ENCODE results near the gene PRKN. TPM values are rescaled to one million over a fixed set of nuclear protein-coding genes. Genes with fewer than 3 reads are reported as not detected.

The PRKN gene
- total and polyA plus RNA-seq, 2 donors (not counting 1 experiment from before 2014, with no cell fraction given), result 0.43 to 4.6 TPM

DNA sequence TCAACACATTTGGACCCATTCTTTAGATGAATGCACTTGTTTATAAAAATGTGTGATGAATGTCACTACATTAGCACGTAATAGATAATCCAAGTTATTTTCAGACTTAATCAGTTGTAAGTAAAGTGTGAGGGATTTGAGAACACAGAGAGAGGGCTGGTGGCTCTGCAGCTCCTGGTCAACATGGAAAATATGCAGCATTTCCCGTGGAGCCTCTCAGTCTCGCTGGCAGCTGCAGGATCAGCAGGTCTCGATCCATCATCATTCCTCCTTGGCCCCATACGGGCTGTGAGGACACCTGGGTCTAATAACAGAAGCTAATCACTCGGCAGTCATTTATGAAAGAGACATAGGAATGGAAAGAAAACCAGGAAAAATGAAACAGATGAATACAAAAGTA, 390.2 kb downstream of the PRKN start:
- H4K20me1 ChIP-seq (ENCODE audit: control insufficient read depth, extremely low read depth, insufficient read depth, low read length), result no peaks in the 10 kb centered on the region
- H3K36me3 ChIP-seq (ENCODE audit: control insufficient read depth, insufficient read depth, low read length), result no peaks in the 10 kb centered on the region
- no peak for DNase-seq (ENCODE audit: low read depth in 2 of 2)
- H3K9ac ChIP-seq (ENCODE audit: insufficient read depth, low read length), result no peak overlapping the region
- no peaks in the 10 kb centered on the region for H3K27me3 ChIP-seq (ENCODE audit: control insufficient read depth, insufficient read depth, low read length)
- no peak for TF ChIP-seq EZH2 (IDR thresholded peaks at IDR 0.05; ENCODE audit: low read length, missing control alignments)
- TF ChIP-seq, protein P1, sequence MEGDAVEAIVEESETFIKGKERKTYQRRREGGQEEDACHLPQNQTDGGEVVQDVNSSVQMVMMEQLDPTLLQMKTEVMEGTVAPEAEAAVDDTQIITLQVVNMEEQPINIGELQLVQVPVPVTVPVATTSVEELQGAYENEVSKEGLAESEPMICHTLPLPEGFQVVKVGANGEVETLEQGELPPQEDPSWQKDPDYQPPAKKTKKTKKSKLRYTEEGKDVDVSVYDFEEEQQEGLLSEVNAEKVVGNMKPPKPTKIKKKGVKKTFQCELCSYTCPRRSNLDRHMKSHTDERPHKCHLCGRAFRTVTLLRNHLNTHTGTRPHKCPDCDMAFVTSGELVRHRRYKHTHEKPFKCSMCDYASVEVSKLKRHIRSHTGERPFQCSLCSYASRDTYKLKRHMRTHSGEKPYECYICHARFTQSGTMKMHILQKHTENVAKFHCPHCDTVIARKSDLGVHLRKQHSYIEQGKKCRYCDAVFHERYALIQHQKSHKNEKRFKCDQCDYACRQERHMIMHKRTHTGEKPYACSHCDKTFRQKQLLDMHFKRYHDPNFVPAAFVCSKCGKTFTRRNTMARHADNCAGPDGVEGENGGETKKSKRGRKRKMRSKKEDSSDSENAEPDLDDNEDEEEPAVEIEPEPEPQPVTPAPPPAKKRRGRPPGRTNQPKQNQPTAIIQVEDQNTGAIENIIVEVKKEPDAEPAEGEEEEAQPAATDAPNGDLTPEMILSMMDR (conservative IDR thresholded peaks at IDR 0.05 in 1 of 2, IDR thresholded peaks at IDR 0.05 in 1 of 2; ENCODE audit: low read depth in 1 of 2, low read length in 2 of 2), result no peak
- no peak overlapping the region for H2AFZ ChIP-seq (ENCODE audit: low read length)
- no peaks in the 10 kb centered on the region for H3K9me3 ChIP-seq (ENCODE audit: control insufficient read depth, insufficient read depth, low read depth, low read length)
- no peak overlapping the region for H3K27ac ChIP-seq (ENCODE audit: insufficient read depth, low read length)
- no peaks in the 10 kb centered on the region for H3K79me2 ChIP-seq (ENCODE audit: control insufficient read depth, insufficient read depth, low read length)
- no peaks in the 10 kb centered on the region for H3K4me1 ChIP-seq (ENCODE audit: control insufficient read depth, extremely low read depth, insufficient read depth, low read length)
- no peak overlapping the region for H3K4me2 ChIP-seq (ENCODE audit: extremely low read depth, insufficient read depth, low read length)
- no peak overlapping the region for H3K4me3 ChIP-seq (replicated peaks in 1 of 4; ENCODE audit: control extremely low read depth in 1 of 4, insufficient read depth in 1 of 4, low read depth in 3 of 4, low read length in 4 of 4)

DNA sequence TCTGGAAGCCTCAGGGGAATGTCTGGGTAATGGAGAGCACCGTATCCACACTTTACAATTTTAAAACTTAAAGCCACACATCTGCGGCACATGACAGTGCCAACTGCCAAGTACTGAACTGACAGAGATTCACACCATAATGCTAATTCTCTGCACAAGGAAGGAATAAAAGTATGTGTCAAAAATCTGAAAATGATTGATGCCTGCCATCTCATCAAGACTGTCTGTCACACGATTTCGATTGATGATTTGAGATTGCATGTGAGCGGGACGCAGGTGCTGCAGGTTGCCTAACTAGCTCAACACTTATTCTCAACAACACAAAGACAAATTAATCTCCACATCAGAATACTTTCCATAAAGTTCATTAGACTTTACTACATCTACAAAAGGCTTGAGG, 391.2 kb downstream of the PRKN start:
- H3K4me1 ChIP-seq (ENCODE audit: control insufficient read depth, extremely low read depth, insufficient read depth, low read length), result no peaks in the 10 kb centered on the region
- H3K36me3 ChIP-seq (ENCODE audit: control insufficient read depth, insufficient read depth, low read length), result no peaks in the 10 kb centered on the region
- no peak overlapping the region for H3K27ac ChIP-seq (ENCODE audit: insufficient read depth, low read length)
- H3K79me2 ChIP-seq (ENCODE audit: control insufficient read depth, insufficient read depth, low read length), result no peaks in the 10 kb centered on the region
- no peaks in the 10 kb centered on the region for H3K9me3 ChIP-seq (ENCODE audit: control insufficient read depth, insufficient read depth, low read depth, low read length)
- H3K9ac ChIP-seq (ENCODE audit: insufficient read depth, low read length), result no peak overlapping the region
- no peak overlapping the region for H2AFZ ChIP-seq (ENCODE audit: low read length)
- TF ChIP-seq, protein P1 (conservative IDR thresholded peaks at IDR 0.05 in 1 of 2, IDR thresholded peaks at IDR 0.05 in 1 of 2; ENCODE audit: low read depth in 1 of 2, low read length in 2 of 2), result no peak
- no peak for TF ChIP-seq EZH2 (IDR thresholded peaks at IDR 0.05; ENCODE audit: low read length, missing control alignments)
- H3K27me3 ChIP-seq (ENCODE audit: control insufficient read depth, insufficient read depth, low read length), result no peaks in the 10 kb centered on the region
- H4K20me1 ChIP-seq (ENCODE audit: control insufficient read depth, extremely low read depth, insufficient read depth, low read length), result no peaks in the 10 kb centered on the region
- H3K4me3 ChIP-seq (replicated peaks in 1 of 4; ENCODE audit: control extremely low read depth in 1 of 4, insufficient read depth in 1 of 4, low read depth in 3 of 4, low read length in 4 of 4), result no peak overlapping the region
- no peak overlapping the region for H3K4me2 ChIP-seq (ENCODE audit: extremely low read depth, insufficient read depth, low read length)
- DNase-seq (ENCODE audit: low read depth in 2 of 2), result no peak

DNA sequence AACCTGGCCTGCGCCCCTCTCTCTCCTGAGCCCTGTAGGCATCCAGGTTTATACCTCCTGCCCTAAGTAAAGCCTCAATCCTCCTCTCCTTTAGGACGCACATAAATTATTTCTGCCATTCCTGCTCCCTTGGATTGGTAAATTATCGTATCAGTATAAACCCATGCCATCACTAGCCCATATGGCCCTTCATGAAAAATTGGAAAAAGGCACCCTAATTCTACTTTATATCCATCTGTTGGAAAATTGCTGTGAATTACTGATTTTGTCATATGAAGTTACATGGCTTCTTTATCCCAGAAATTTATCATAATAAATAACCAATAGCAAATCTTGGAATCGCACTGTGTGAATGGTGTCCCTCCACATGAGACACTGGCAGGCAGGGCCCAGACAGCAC, 395.2 kb downstream of the PRKN start:
- H3K27ac ChIP-seq (ENCODE audit: insufficient read depth, low read length), result no peak overlapping the region
- no peaks in the 10 kb centered on the region for H3K36me3 ChIP-seq (ENCODE audit: control insufficient read depth, insufficient read depth, low read length)
- no peaks in the 10 kb centered on the region for H3K4me1 ChIP-seq (ENCODE audit: control insufficient read depth, extremely low read depth, insufficient read depth, low read length)
- no peaks in the 10 kb centered on the region for H4K20me1 ChIP-seq (ENCODE audit: control insufficient read depth, extremely low read depth, insufficient read depth, low read length)
- no peak overlapping the region for H3K9ac ChIP-seq (ENCODE audit: insufficient read depth, low read length)
- H3K27me3 ChIP-seq (ENCODE audit: control insufficient read depth, insufficient read depth, low read length), result no peaks in the 10 kb centered on the region
- TF ChIP-seq EZH2 (IDR thresholded peaks at IDR 0.05; ENCODE audit: low read length, missing control alignments), result no peak
- TF ChIP-seq, protein P1 (conservative IDR thresholded peaks at IDR 0.05 in 1 of 2, IDR thresholded peaks at IDR 0.05 in 1 of 2; ENCODE audit: low read depth in 1 of 2, low read length in 2 of 2), result no peak
- H3K9me3 ChIP-seq (ENCODE audit: control insufficient read depth, insufficient read depth, low read depth, low read length), result no peaks in the 10 kb centered on the region
- H3K4me3 ChIP-seq (replicated peaks in 1 of 4; ENCODE audit: control extremely low read depth in 1 of 4, insufficient read depth in 1 of 4, low read depth in 3 of 4, low read length in 4 of 4), result no peak overlapping the region
- DNase-seq (ENCODE audit: low read depth in 2 of 2), result no peak
- H3K4me2 ChIP-seq (ENCODE audit: extremely low read depth, insufficient read depth, low read length), result no peak overlapping the region
- H3K79me2 ChIP-seq (ENCODE audit: control insufficient read depth, insufficient read depth, low read length), result no peaks in the 10 kb centered on the region
- no peak overlapping the region for H2AFZ ChIP-seq (ENCODE audit: low read length)

All from fibroblast of lung (primary cell).